ENCODE results near the gene GNPDA1. TPM values are rescaled to one million over a fixed set of nuclear protein-coding genes. Genes with fewer than 3 reads are reported as not detected.

GNPDA1 gene
- total RNA-seq, 1 experiment from 2014 or later = 36.1 TPM

DNA sequence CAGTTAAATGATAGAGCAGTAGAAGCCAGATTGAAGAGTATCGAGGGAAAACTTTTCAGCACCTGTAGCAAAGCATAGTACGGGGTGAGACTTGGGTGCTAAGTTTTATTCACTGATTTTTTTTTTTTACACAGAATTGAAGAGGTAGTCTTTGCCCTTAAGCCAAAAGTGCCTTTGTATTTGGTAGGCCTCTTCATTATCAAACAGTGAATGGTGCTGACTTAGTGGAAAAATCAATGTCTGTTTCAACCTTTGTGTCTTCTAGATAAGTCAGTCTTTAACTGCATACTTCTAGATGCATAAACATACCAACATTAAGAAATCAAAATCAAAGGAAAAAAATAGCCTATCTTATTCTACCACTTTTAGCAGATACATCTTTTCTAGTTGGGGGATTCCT is 30.2 kb downstream of the GNPDA1 start:
- H3K27ac Mint-ChIP-seq (ENCODE audit: low read depth, unreplicated experiment) = no peak overlapping the region
- ChIA-PET CTCF (interaction anchor here (7.7 kb wide), 1 partner anchor 8 kb away, joined by 71 read pairs; no protein-coding TSS in a partner anchor), POLR2A (no interaction called here)
- intact Hi-C loops (cut with micrococcal nuclease) = no loop called here
- no peak overlapping the region for H3K4me3 Mint-ChIP-seq (ENCODE audit: unreplicated experiment)
- H3K27me3 Mint-ChIP-seq (ENCODE audit: insufficient read depth, unreplicated experiment) = no peaks in the 10 kb centered on the region
- H3K9me3 Mint-ChIP-seq (ENCODE audit: unreplicated experiment) = no peaks in the 10 kb centered on the region
- no peak for DNase-seq (ENCODE audit: unreplicated experiment)
- TF ChIP-seq, protein P1, sequence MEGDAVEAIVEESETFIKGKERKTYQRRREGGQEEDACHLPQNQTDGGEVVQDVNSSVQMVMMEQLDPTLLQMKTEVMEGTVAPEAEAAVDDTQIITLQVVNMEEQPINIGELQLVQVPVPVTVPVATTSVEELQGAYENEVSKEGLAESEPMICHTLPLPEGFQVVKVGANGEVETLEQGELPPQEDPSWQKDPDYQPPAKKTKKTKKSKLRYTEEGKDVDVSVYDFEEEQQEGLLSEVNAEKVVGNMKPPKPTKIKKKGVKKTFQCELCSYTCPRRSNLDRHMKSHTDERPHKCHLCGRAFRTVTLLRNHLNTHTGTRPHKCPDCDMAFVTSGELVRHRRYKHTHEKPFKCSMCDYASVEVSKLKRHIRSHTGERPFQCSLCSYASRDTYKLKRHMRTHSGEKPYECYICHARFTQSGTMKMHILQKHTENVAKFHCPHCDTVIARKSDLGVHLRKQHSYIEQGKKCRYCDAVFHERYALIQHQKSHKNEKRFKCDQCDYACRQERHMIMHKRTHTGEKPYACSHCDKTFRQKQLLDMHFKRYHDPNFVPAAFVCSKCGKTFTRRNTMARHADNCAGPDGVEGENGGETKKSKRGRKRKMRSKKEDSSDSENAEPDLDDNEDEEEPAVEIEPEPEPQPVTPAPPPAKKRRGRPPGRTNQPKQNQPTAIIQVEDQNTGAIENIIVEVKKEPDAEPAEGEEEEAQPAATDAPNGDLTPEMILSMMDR (IDR thresholded peaks at IDR 0.05; ENCODE audit: unreplicated experiment) = no peak
- H3K4me1 Mint-ChIP-seq (ENCODE audit: insufficient read depth, unreplicated experiment) = no peaks in the 10 kb centered on the region
- peaks cover 97% of the 10 kb centered on the region for H3K36me3 Mint-ChIP-seq (ENCODE audit: insufficient read depth, unreplicated experiment)
- no TSS peak for BruUV-seq (replicated peaks)

DNA sequence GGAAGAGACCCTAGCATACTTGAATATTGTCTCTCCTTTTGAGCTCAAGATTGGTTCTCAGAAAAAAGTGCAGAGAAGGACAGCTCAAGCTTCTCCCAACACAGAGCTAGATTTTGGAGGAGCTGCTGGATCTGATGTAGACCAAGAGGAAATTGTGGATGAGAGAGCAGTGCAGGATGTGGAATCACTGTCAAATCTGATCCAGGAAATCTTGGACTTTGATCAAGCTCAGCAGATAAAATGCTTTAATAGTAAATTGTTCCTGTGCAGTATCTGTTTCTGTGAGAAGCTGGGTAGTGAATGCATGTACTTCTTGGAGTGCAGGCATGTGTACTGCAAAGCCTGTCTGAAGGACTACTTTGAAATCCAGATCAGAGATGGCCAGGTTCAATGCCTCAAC is 34.4 kb downstream of the GNPDA1 start:
- TF ChIP-seq, protein P1 (IDR thresholded peaks at IDR 0.05; ENCODE audit: unreplicated experiment) = no peak
- intact Hi-C loops (cut with micrococcal nuclease) = no loop called here
- peaks cover 92% of the 10 kb centered on the region for H3K36me3 Mint-ChIP-seq (ENCODE audit: insufficient read depth, unreplicated experiment)
- H3K9me3 Mint-ChIP-seq (ENCODE audit: unreplicated experiment) = no peaks in the 10 kb centered on the region
- ChIA-PET CTCF (interaction anchor here (0.6 to 7.7 kb wide), 9 partner anchors 9 to 735 kb away, joined by 3 to 71 read pairs (median 4); partner anchors contain the start of genes GNPDA1 and RNF14), POLR2A (interaction anchor here (3.9 kb wide), 1 partner anchor 9 kb away, joined by 31 read pairs; the partner anchor contains the start of gene RNF14)
- DNase-seq (ENCODE audit: unreplicated experiment) = no peak
- H3K4me1 Mint-ChIP-seq (ENCODE audit: insufficient read depth, unreplicated experiment) = peaks cover 13% of the 10 kb centered on the region
- no TSS peak for BruUV-seq (replicated peaks)
- no peak overlapping the region for H3K27ac Mint-ChIP-seq (ENCODE audit: low read depth, unreplicated experiment)
- no peak overlapping the region for H3K4me3 Mint-ChIP-seq (ENCODE audit: unreplicated experiment)
- H3K27me3 Mint-ChIP-seq (ENCODE audit: insufficient read depth, unreplicated experiment) = no peaks in the 10 kb centered on the region

DNA sequence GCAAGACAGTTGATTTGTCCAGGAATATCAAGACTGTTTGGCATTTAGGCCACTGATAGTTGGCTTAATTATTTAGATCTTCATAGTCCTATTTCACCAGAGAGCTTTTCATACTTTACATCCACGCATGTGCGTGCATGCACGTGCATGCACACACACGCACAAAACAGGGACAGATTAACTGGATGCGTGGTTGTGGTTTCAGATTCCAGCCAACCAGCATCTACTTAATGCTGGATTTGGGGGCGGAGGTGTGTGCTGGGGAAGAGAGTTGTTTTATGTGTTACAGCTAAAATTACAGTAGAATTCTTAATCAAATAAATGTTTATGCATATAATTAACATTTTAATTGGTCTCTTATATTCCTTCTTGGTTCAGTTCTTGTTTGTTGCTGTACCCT is 36.7 kb downstream of the GNPDA1 start:
- Mint-ChIP-seq H3K9me3 (ENCODE audit: unreplicated experiment) (no peaks in the 10 kb centered on the region), H3K27me3 (ENCODE audit: insufficient read depth, unreplicated experiment) (no peaks in the 10 kb centered on the region), H3K36me3 (ENCODE audit: insufficient read depth, unreplicated experiment) (peaks cover 94% of the 10 kb centered on the region), H3K27ac (ENCODE audit: low read depth, unreplicated experiment) (peak overlapping the region; percentile 6), H3K4me3 (ENCODE audit: unreplicated experiment) (no peak overlapping the region), H3K4me1 (ENCODE audit: insufficient read depth, unreplicated experiment) (peaks cover 13% of the 10 kb centered on the region)
- ChIA-PET POLR2A (interaction anchor here (1.2 to 3.9 kb wide), 4 partner anchors 7 to 126 kb away, joined by 3 to 31 read pairs (median 4); partner anchors contain the start of gene RNF14), CTCF (interaction anchor here (1.1 to 7.7 kb wide), 7 partner anchors 8 to 285 kb away, joined by 3 to 71 read pairs (median 8); no protein-coding TSS in a partner anchor)
- BruUV-seq (replicated peaks) = no TSS peak
- DNase-seq (ENCODE audit: unreplicated experiment) = no peak
- intact Hi-C loops (cut with micrococcal nuclease) = no loop called here
- TF ChIP-seq, protein P1 (IDR thresholded peaks at IDR 0.05; ENCODE audit: unreplicated experiment) = no peak

DNA sequence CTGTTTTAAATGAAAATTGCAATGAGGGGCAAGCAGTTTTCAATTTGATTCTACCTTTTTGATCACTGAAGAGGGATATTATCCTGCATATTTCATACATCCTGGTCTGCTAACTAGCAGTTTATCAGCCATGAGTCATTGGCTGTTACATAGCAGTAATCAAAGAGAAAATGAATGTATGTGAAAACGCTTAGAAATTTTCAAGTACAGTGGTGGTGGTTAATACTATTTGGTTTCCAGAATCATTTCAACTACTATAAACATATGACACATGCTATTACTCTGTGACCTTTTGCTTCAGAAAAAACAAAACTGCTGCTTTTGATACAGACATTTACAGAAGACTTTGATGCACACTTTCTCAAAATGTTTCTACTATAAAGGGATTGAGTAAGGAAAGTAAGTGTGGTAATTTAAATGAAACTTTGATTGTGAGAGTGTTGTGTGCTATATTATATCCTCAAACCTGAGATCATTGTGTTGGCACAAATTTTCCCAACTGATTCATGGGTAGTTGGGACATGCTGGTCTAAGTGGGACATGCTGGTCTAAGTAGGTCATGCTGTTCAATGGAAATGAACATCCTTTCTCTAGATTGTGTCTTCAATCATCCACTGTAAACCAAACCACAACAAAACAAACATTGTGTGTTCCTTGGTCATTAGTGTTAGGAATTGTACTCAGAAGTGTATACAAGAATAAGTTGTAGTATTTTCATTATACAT is 38.8 kb downstream of the GNPDA1 start:
- Mint-ChIP-seq H3K4me1 (ENCODE audit: insufficient read depth, unreplicated experiment) (peaks cover 26% of the 10 kb centered on the region), H3K36me3 (ENCODE audit: insufficient read depth, unreplicated experiment) (peaks cover 81% of the 10 kb centered on the region), H3K27me3 (ENCODE audit: insufficient read depth, unreplicated experiment) (no peaks in the 10 kb centered on the region), H3K27ac (ENCODE audit: low read depth, unreplicated experiment) (peak overlapping the region; percentile 63), H3K4me3 (ENCODE audit: unreplicated experiment) (no peak overlapping the region), H3K9me3 (ENCODE audit: unreplicated experiment) (no peaks in the 10 kb centered on the region)
- TF ChIP-seq, protein P1 (IDR thresholded peaks at IDR 0.05; ENCODE audit: unreplicated experiment) = no peak
- intact Hi-C loops (cut with micrococcal nuclease) = no loop called here
- DNase-seq (ENCODE audit: unreplicated experiment) = no peak
- CTCF ChIA-PET = interaction anchor here (6.9 to 7.0 kb wide), 2 partner anchors 16 to 17 kb away, joined by 62 to 102 read pairs; partner anchors contain the start of gene PCDH12
- POLR2A ChIA-PET = no interaction called here
- no TSS peak for BruUV-seq (replicated peaks)

All from MCF 10A (cell line).